ENCODE results near the gene PLCG2.

Gene PLCG2

DNA sequence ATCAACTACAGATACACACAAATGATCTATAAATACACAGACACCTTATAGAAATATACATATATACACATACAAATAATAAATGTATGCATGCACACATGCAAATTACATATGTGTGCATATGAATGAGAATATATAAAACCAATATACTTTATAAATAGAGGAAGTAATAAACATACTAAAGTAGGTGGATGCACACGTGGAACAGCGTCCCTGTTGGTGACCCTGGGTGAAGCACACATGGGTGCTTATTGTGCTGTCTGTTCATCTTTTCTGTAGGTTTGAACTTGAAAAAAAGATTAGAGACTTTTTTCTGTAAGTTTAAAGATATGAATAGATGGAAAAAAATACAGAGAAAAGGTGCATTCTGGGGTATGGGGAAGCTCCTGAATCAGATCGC lies 120.9 kb downstream of the PLCG2 start:
- H3K27ac ChIP-seq = no peak overlapping the region
- DNase-seq (ENCODE audit: low read depth, low spot score) = no peak

DNA sequence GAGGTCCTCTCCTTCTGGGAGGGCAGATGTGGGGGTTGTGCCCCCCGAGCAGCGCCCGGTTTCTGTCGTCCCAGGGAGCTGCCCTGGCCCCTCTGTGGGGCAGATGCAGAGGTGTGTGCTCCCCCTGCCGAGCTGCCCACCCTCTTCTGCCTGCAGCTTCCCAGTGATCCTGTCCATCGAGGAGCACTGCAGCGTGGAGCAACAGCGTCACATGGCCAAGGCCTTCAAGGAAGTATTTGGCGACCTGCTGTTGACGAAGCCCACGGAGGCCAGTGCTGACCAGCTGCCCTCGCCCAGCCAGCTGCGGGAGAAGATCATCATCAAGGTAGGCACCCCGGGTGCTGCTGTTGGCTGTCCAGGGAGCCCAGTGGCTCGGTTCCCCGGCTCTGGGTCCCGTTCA lies 121.4 kb downstream of the PLCG2 start:
- H3K27ac ChIP-seq = no peak overlapping the region
- no peak for DNase-seq (ENCODE audit: low read depth, low spot score)

DNA sequence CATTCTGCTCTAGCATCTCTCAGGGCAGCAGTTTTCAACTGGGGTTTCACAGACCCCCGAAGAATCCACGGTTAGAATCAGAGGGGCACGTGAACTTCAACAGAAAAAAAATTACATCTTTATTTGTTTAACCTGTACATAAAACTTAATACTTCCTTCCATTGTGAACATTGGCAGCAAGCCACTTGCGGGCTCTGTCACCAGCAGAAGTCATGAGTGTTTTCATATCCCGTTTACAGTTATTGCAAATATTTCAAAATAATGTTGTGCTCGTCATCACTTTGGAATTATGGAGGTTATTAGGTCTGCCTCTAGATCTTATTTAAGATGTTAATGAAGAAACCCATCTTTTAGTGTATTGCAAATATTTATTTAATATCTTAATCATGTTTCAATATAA lies 122.4 kb downstream of the PLCG2 start:
- DNase-seq (ENCODE audit: low read depth, low spot score) = no peak

DNA sequence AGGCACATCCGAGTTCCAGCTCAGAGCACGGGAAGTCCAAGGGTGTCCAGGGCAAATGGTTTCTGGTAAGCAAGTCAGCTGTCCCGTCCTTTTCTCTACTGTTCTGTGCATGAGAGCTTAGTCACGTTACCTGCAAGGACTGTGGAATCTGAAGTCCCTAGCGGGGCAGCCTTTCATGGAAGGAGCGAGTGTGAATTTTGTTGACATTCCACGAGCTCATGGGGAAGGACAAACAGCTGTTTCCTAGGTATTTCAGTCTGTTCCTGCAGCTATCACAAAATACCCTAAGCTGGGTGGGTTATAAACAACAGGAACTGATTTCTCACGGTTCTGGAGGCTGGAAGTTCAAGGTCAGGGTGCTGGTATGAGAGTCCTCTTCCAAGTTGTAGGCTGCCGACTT lies 122.9 kb downstream of the PLCG2 start:
- no peak overlapping the region for H3K27ac ChIP-seq
- no peak for DNase-seq (ENCODE audit: low read depth, low spot score)

More for the DNA sequence above, 122.4 kb downstream of the PLCG2 start:
- no peak overlapping the region for H3K27ac ChIP-seq

DNA sequence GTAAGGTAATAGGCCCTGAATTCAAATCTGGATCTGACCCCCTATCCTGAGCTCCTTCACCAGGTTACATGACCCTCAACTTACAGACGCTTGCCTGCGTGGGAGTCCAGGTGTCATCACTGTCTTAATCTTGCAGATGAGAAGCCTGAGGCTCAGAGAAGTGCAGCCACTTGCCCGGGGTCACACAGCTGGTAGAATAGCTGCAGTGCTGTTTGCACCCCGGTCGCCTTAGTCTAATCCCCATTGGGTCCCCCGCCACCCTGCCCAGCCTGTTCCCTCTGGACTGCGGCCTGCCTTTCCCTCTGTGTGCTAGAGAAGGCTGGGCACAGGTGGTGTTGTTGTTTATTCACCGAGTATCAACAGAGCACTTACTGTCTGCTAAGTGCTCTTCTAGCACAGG lies 125.2 kb downstream of the PLCG2 start:
- DNase-seq (ENCODE audit: low read depth, low spot score) = no peak
- H3K27ac ChIP-seq = no peak overlapping the region

DNA sequence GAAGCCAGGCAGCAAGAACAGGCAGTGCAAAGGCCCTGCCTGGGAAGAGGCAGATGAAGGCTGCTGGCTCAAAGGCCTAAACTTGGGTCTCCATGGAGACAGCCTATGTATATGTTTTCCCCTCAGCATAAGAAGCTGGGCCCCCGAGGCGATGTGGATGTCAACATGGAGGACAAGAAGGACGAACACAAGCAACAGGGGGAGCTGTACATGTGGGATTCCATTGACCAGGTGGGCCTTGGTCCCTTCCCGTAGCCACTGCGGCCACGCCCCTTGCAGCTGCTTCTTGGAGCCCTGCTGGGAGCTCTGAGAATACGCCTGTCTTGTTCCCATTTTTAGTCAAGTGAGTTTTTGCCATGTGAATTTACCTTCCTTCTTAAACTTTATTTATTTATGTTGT lies 126.2 kb downstream of the PLCG2 start:
- no peak overlapping the region for H3K27ac ChIP-seq
- no peak for DNase-seq (ENCODE audit: low read depth, low spot score)

DNA sequence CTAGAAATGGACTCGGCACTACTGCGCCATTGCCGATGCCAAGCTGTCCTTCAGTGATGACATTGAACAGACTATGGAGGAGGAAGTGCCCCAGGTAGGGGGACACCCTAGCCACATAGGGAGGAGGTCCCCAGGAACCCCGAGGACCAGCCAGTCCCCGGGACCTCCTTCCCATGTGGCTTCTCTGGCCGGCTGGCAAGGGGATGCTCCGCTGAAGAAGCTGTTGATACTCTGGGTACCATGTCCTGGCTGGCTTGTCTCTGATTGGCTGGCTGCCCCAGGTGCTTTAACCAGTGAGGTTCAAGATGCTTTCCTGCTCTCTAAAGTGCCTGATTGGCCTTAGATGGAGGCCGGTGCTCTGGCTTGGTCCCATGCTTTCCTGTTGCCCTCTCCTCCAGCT lies 128.6 kb downstream of the PLCG2 start:
- no peak overlapping the region for H3K27ac ChIP-seq
- DNase-seq (ENCODE audit: low read depth, low spot score) = no peak

DNA sequence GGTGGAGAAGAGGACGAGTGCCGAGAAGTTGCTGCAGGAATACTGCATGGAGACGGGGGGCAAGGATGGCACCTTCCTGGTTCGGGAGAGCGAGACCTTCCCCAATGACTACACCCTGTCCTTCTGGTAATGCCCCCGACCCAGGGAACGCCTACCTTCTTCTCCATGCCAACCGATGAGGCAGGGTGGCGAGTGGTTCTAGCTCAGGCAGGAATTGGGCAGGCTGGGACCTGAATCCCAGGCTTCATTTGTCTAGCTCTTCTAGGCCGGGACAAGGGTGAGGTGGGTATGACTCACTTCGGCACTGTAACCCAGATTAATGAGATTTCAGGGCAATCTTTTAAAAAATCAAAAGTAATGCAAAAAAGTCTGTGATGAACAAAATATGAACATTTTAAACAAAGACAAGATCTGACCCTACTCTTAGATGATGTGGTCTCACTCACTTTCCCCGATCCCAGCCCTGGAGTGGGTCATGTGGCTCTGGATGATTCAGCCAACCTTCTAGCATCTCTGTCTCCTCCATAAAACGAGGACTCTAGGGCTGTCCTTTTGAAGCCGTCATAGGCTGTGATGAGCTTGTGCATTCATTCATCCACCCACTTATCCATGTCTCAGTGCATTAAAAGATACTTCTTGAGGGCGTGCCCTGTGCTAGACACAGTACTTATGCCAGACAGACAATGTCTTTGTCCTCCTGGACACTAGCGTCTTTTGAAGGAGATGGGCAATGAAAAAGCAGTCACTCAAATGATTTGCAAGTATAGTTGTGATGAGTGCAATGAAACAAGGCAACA lies 129.6 kb downstream of the PLCG2 start:
- H3K27ac ChIP-seq = peak overlapping the region; percentile 77

DNA sequence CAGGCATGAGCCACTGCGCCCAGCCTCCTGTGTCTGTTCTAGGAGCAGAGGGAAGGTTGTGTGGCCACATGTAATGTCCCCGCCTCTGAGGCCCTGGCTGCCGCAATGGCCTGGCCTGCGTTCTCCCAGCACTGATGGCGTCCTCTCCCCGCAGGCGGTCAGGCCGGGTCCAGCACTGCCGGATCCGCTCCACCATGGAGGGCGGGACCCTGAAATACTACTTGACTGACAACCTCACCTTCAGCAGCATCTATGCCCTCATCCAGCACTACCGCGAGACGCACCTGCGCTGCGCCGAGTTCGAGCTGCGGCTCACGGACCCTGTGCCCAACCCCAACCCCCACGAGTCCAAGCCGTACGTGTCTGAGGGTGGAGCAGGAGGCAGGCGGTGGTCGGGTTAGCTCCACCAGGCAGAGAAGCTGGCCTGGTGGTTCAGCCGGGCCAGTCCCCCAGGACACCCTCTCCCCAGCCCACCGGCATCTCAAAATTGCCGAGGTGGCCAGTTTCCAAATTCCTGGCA lies 131.3 kb downstream of the PLCG2 start:
- no peak for DNase-seq (ENCODE audit: low read depth, low spot score)
- no peak overlapping the region for H3K27ac ChIP-seq

More for the DNA sequence above, 129.6 kb downstream of the PLCG2 start:
- peak; percentile 79 for DNase-seq (ENCODE audit: low read depth, low spot score)

DNA sequence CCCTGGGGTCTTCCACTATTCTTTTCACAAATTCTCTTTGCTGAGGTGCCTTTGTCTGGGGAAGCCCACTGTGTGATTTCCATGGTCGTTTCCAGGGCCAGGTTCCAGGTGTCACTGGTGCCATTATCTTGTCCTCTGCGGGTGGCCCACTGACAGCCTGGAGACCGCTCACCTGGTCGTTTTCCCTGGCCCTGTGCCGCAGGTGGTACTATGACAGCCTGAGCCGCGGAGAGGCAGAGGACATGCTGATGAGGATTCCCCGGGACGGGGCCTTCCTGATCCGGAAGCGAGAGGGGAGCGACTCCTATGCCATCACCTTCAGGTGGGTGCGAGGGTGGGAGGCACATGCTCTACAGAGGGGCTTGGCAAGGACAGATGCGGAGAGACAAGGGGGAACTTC lies 133.3 kb downstream of the PLCG2 start:
- no peak overlapping the region for H3K27ac ChIP-seq
- no peak for DNase-seq (ENCODE audit: low read depth, low spot score)

DNA sequence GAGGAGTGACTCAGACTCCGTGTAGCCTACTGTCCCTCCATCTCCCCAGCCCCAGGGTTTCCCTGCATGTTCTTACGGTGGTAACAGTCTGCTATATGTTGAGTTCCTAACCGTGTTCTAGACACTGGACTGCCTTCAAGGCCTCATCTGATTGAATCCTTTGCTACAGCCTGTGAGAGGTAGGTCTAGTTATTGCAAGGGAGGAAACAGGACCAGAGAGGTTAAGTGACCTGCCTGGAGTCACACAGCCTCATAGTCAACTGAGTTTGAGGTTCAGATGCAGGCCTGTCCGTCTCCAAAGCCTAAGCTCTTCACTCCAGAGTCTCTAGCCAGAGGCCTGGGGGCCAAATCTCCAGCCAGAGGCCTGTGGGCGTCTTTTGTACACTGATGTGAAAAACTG lies 134.1 kb downstream of the PLCG2 start:
- no peak for DNase-seq (ENCODE audit: low read depth, low spot score)
- no peak overlapping the region for H3K27ac ChIP-seq

DNA sequence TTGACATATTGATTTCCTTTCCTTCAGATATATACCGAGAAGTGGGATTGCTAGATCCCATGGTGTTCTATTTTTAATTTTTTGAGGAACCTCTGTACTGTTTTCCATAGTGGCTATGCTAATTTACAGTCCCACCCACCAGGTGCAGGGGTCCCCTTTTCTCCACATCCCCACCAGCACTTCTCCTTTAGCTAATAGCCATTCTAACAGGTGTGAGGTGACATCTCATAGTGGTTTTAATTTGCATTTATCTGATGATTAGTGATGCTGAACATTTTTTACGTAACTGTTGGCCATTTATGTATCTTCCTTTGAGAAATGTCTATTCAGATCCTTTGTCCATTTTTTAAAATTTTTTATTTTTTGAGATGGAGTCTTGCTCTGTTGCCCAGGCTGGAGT lies 138.3 kb downstream of the PLCG2 start:
- DNase-seq (ENCODE audit: low read depth, low spot score) = no peak
- no peak overlapping the region for H3K27ac ChIP-seq

DNA sequence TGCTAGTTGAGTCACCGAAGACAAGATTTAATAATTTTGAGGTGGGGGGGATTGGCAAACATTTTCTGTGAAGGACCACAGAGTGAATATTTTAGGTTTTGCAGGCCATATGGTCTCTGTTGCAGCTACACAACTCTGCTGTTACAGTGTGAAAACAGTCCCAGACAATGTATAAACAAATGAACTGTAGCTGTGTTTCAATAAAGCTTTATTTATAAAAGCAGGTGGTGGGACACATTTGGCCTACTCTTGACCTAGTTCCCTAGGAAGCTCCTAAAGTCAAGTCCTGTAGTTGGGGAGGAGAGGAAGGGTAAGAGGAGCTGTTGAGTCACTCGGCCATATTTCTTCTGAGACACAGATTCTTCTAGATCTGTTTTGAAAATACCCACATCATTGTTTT lies 139.8 kb downstream of the PLCG2 start:
- no peak for DNase-seq (ENCODE audit: low read depth, low spot score)
- no peak overlapping the region for H3K27ac ChIP-seq

DNA sequence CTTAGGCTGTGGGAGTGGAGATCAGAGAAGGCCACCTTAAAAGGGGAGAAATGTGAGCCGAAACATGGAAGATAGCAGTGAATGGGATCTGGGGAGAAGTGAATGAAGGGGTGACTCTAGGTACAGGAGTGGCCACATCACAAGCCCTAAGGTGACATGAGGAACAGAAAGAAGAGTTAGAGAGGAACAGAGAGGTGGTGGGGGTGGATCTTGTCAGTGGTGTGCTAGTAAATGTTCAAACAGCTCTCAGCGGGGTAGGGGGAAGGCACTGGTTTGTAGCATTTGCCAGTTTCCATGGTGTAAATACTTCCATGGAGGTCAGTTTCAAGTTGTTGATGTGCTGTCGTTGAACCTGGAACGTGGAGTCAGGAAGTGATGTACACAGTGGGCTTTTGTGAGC lies 141.4 kb downstream of the PLCG2 start:
- no peak for DNase-seq (ENCODE audit: low read depth, low spot score)
- no peak overlapping the region for H3K27ac ChIP-seq

DNA sequence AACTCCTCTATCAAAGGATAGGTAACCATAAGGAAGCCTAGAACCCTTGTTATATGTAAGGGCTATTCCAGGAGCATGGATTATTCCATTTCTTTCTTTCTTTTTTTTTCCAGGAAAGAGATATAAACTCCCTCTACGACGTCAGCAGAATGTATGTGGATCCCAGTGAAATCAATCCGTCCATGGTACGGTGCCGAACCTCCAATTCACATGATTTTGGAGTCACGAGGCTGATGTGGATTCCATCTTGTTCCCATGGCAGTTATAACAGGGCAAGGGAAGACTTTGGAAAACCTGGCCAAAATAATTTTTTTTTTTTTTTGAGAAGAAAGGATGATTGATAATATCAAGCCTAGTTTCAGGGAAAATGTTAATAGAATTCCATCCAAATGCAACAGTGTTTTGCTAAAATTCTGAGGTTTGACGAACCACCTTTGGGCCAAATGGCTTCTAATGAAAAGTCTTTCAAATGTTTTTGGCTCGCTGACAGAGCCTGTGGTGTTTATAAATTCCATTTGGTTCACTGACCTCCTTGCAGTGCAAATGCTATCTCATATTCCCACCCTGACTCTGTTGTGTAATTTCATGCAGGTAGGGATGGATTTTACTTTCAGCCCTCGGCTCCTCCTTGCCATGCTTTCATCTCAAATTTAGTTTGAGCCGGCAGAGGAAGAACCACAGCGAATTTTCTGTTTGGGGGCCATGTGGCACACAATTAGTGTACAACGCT lies 142.2 kb downstream of the PLCG2 start:
- no peak overlapping the region for H3K27ac ChIP-seq
- DNase-seq (ENCODE audit: low read depth, low spot score) = no peak

DNA sequence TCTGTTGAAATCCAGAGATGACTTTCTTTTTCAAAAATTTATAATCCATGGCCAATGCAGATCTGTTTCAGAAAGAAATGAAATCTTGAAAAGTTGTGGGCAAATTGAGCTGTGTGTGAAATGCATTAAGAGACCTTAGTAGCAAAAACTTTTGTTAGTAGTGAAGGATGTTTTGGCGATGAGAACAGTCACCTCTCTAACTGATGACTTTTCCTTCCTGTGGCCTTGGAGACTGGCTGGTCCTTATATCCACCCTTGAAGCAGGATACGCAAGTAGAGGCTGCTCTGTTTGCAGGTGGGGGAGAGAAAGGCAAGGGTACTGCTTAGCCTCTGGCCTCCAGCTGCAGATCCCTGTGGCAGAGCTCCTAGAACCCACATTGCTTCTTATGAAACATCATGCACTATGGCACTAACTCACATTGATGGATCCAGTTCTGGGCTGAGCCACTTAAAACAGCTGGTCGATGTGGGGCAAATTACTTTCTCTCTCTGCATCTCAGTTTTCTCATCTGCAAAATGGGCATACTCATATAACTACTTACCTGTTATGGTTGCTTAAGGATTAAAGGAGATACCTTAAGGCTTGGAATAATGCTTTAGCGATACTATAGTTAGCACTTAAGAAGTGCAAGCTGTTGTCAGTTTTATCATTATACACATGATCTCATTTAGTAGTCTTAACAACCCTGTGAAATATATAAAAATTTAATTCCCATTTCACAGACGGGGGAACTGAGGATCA lies 142.9 kb downstream of the PLCG2 start:
- H3K27ac ChIP-seq = no peak overlapping the region
- DNase-seq (ENCODE audit: low read depth, low spot score) = no peak

DNA sequence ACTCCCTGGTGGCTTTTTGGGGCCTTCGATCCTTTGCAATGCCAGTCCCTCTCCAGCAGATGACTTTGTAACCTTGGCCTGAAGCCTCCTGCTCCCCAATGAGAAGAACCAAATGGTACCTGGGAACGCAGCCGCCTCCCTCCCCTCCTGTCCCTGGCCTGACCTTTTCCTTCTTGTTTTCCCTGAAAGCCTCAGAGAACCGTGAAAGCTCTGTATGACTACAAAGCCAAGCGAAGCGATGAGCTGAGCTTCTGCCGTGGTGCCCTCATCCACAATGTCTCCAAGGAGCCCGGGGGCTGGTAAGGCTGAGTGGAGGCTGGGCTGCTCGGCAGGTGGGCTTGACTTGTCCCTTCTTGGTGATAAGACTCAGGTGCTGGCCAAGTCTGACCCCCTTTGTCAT lies 144.2 kb downstream of the PLCG2 start:
- no peak overlapping the region for H3K27ac ChIP-seq
- DNase-seq (ENCODE audit: low read depth, low spot score) = no peak

DNA sequence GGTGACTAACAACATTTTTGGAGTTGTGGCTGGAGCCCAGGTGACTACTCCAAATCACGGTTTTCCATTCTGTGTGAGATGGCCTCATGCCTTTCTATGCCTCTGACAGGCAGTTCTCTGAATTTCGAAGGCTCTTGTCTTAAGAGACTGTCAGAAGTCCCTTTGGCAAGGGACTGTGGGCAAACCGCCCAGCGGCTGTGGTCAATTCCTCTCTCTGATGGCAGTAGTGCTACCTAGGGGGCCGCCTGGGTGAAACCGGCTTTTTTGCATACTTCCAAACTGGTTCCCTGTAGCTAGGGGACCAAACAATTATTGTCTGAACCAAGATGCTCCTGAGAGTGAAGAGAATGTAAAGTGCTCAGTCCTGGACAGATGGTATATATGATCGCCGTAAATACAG lies 145.9 kb downstream of the PLCG2 start:
- no peak for DNase-seq (ENCODE audit: low read depth, low spot score)
- H3K27ac ChIP-seq = no peak overlapping the region

DNA sequence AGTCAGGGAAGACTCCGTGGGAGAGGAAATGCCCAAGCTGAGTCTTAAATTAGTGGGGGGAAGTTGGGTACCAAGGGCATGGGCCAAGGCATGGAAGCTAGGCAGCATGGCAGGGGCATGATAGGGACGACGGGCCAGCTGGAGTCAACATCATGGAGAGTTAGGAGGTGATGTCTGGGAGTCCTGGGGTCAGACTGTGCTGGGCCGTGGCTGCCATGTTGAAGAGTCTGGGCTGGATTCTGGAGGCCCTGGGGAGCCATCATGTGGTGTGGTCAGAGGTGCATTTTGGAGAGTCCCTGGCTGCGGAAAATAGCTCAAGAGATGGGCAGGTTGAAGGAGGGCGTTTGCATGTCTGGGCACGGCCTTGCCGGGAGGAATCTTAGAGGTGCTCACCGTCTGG lies 146.9 kb downstream of the PLCG2 start:
- DNase-seq (ENCODE audit: low read depth, low spot score) = no peak
- H3K27ac ChIP-seq = no peak overlapping the region

DNA sequence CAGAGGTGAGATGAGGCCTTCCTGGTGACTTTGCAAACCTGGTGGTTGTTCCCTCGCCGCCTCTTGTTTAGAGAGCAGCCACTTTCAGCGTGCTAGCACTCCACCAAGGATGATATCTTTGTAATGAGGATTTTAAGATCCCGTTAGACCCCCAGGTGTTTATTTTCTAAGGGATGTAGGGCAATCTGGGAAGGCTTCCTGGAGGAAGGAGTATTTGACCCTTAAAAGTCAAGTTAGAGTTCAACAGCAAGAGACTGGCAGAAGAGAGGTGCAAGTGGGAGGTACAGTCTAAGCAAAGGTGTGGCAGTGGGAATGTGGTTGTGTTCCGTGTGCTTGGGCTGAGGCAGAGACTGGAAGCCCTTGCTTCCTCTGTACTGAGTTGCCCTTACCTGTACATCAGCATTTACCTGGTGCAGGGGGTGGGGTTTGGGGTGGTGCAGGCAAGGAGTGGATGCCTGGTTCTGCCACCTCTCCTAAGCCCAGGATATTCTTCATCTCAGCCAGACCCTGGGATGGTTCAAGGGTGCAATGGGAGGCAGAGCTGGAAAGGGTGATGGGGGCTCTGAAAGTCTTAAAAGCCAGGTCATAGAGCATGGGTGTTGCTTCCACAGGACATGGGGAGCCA lies 148.6 kb downstream of the PLCG2 start:
- no peak for DNase-seq (ENCODE audit: low read depth, low spot score)
- no peak overlapping the region for H3K27ac ChIP-seq

Data from epithelial cell of prostate (primary cell).